IPS-18a (cell line): ENCODE measurements around the gene SDR42E2.
A peak's percentile ranks its signal among the peaks of the same experiment; 100 is the strongest.

ENCODE experiments used
- H3K27ac ChIP-seq: one replicate; pipeline ENCODE4 v1.5.1; 2013; ENCODE audit warnings: low read length
- H3K27me3 ChIP-seq: one replicate; pipeline ENCODE4 v1.6.1; 2013; ENCODE audit warnings: mild to moderate bottlenecking, low read length; ENCODE audit not compliant: control insufficient read depth, insufficient read depth
- H3K36me3 ChIP-seq: one replicate; pipeline ENCODE4 v1.6.1; 2013; ENCODE audit warnings: low read depth, low read length; ENCODE audit not compliant: control insufficient read depth
- H3K4me1 ChIP-seq: one replicate; pipeline ENCODE4 v1.6.1; 2013; ENCODE audit warnings: low read depth, low read length; ENCODE audit not compliant: control insufficient read depth
- H3K4me3 ChIP-seq: one replicate; pipeline ENCODE4 v1.5.1; 2013; ENCODE audit warnings: low read length
- H3K9ac ChIP-seq: one replicate; pipeline ENCODE4 v1.6.1; 2013; ENCODE audit warnings: mild to moderate bottlenecking, low read length, moderate library complexity
- H3K9me3 ChIP-seq: one replicate; pipeline ENCODE4 v1.6.1; 2013; ENCODE audit warnings: low read depth, low read length; ENCODE audit not compliant: control insufficient read depth

Gene SDR42E2

GRCh38 chr16:22184615-22184968 lies 22.3 kb downstream of the SDR42E2 start:
- H3K4me3 ChIP-seq: no peak overlapping the region
- no peak overlapping the region for H3K27ac ChIP-seq
- H3K27me3 ChIP-seq: peaks cover 10% of the 10 kb centered on the region
- H3K9me3 ChIP-seq: no peaks in the 10 kb centered on the region
- H3K36me3 ChIP-seq: no peaks in the 10 kb centered on the region
- H3K9ac ChIP-seq: no peak overlapping the region
- H3K4me1 ChIP-seq: peaks cover 14% of the 10 kb centered on the region

- no peak overlapping the region for H3K9ac ChIP-seq
- no peaks in the 10 kb centered on the region for H3K36me3 ChIP-seq
- H3K9me3 ChIP-seq: no peaks in the 10 kb centered on the region
- peaks cover 13% of the 10 kb centered on the region for H3K27me3 ChIP-seq
- peaks cover 17% of the 10 kb centered on the region for H3K4me1 ChIP-seq
- H3K4me3 ChIP-seq: no peak overlapping the region
- H3K27ac ChIP-seq: no peak overlapping the region
Measured at GRCh38 chr16:22186517-22186916, 24.2 kb downstream of the SDR42E2 start.

GRCh38 chr16:22188267-22188594 lies 25.9 kb downstream of the SDR42E2 start:
- Histone ChIP-seq H3K4me1 (peaks cover 28% of the 10 kb centered on the region), H3K27ac (no peak overlapping the region), H3K9me3 (no peaks in the 10 kb centered on the region), H3K27me3 (peaks cover 13% of the 10 kb centered on the region), H3K4me3 (no peak overlapping the region), H3K9ac (no peak overlapping the region), H3K36me3 (no peaks in the 10 kb centered on the region)

- H3K27me3 ChIP-seq: peaks cover 13% of the 10 kb centered on the region
- H3K4me3 ChIP-seq: peak overlapping the region; percentile 61
- no peaks in the 10 kb centered on the region for H3K36me3 ChIP-seq
- no peaks in the 10 kb centered on the region for H3K9me3 ChIP-seq
- H3K4me1 ChIP-seq: peaks cover 28% of the 10 kb centered on the region
- H3K27ac ChIP-seq: no peak overlapping the region
- H3K9ac ChIP-seq: no peak overlapping the region
Measured at GRCh38 chr16:22188595-22189442, 26.5 kb downstream of the SDR42E2 start.

- Histone ChIP-seq H3K4me1 (peaks cover 28% of the 10 kb centered on the region), H3K4me3 (peak overlapping the region; percentile 61), H3K27me3 (peaks cover 13% of the 10 kb centered on the region), H3K27ac (no peak overlapping the region), H3K36me3 (no peaks in the 10 kb centered on the region), H3K9ac (peak overlapping the region; percentile 35), H3K9me3 (no peaks in the 10 kb centered on the region)
Measured at GRCh38 chr16:22189473-22190080, 27.3 kb downstream of the SDR42E2 start.

- Histone ChIP-seq H3K9ac (peak overlapping the region; percentile 35), H3K27ac (no peak overlapping the region)
Measured at GRCh38 chr16:22190081-22190775, 27.9 kb downstream of the SDR42E2 start.

GRCh38 chr16:22190776-22191531 lies 28.6 kb downstream of the SDR42E2 start:
- Histone ChIP-seq H3K4me1 (peaks cover 28% of the 10 kb centered on the region), H3K27me3 (peaks cover 13% of the 10 kb centered on the region), H3K27ac (peak overlapping the region; percentile 44)

More at GRCh38 chr16:22190081-22190775, 27.9 kb downstream of the SDR42E2 start:
- Histone ChIP-seq H3K9me3 (no peaks in the 10 kb centered on the region), H3K36me3 (no peaks in the 10 kb centered on the region), H3K27me3 (peaks cover 13% of the 10 kb centered on the region), H3K4me1 (peaks cover 28% of the 10 kb centered on the region), H3K4me3 (peak overlapping the region; percentile 61)

DNA sequence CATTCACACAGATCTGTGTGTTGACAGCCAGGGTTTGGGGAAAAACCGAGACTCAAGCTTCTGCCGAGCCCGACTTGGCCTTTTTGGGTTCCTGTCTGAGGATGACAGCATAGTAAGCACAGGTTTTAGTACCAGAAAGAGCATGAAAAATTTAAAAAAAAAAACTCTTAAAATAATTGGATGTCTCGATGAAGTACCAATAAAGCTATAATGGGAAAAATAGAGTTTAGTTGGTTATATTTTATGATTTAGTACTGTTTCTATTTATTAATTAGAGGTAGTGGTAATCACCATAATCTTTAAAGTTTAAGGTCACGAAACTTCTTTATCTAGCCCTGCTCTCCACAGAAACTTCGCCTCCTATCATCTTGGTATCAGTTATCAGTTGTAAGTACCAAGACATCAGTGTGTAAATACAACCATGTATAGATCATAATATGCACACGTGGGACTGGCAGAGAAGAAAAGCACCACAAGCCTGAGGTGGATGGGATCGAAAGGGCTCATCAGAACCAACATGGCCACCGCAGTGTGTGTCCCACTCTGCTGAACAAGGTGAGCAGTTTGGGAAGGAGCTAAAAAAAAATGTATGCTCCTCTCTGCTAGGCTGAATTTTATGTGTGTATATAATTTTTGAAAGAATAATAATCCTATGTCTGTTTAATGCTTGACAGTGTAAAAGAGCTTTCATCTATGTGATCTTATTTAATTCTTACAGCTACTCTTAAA lies 29.4 kb downstream of the SDR42E2 start:
- Histone ChIP-seq H3K9ac (peak overlapping the region; percentile 60), H3K27ac (peak overlapping the region; percentile 44), H3K4me1 (peaks cover 28% of the 10 kb centered on the region), H3K36me3 (no peaks in the 10 kb centered on the region), H3K4me3 (peak overlapping the region; percentile 81), H3K27me3 (peaks cover 13% of the 10 kb centered on the region), H3K9me3 (no peaks in the 10 kb centered on the region)

More at GRCh38 chr16:22190776-22191531, 28.6 kb downstream of the SDR42E2 start:
- no peaks in the 10 kb centered on the region for H3K36me3 ChIP-seq
- peak overlapping the region; percentile 81 for H3K4me3 ChIP-seq
- H3K9me3 ChIP-seq: no peaks in the 10 kb centered on the region
- H3K9ac ChIP-seq: peak overlapping the region; percentile 60

GRCh38 chr16:22192261-22193062 lies 30.2 kb downstream of the SDR42E2 start:
- Histone ChIP-seq H3K36me3 (no peaks in the 10 kb centered on the region), H3K4me3 (peak overlapping the region; percentile 81), H3K27ac (no peak overlapping the region), H3K9me3 (no peaks in the 10 kb centered on the region), H3K27me3 (peaks cover 13% of the 10 kb centered on the region), H3K4me1 (peaks cover 28% of the 10 kb centered on the region), H3K9ac (peak overlapping the region; percentile 60)

- Histone ChIP-seq H3K9me3 (no peaks in the 10 kb centered on the region), H3K36me3 (no peaks in the 10 kb centered on the region), H3K27me3 (peaks cover 13% of the 10 kb centered on the region), H3K4me3 (no peak overlapping the region), H3K9ac (no peak overlapping the region), H3K4me1 (peaks cover 28% of the 10 kb centered on the region), H3K27ac (no peak overlapping the region)
Measured at GRCh38 chr16:22193063-22193411, 30.7 kb downstream of the SDR42E2 start.
